H1 (cell line): ENCODE data around the gene BBS7. TPM values are rescaled to one million over a fixed set of nuclear protein-coding genes. Genes with fewer than 3 reads are reported as not detected.

Experiments used
- GABPA ChIP-seq: IDR thresholded peaks from 2 replicates; pipeline ENCODE4 v1.6.1; 2011; ENCODE audit warnings: mild to moderate bottlenecking, low read length, moderate library complexity, borderline replicate concordance; ENCODE audit not compliant: insufficient read depth
- POLR2A ChIP-seq, 2 experiments: IDR thresholded peaks; 1 replicate in 1 of 2; 2 replicates in 1 of 2; pipeline ENCODE4 v1.6.1; 2011; ENCODE audit warnings: low read depth in 2 of 2, low read length in 2 of 2, mild to moderate bottlenecking in 2 of 2; ENCODE audit errors: control extremely low read depth in 1 of 2
- polyA plus RNA-seq, 7 experiments: library from polyadenylated mRNA; depleted of rRNA in 3 of 7; stranded (reverse) in 5 of 7; unstranded in 2 of 7; fragments of >200 nt in 5 of 7; fragments of 200-250 nt in 2 of 7; gene quantifications; 1 replicate in 5 of 7; 2 replicates in 1 of 7; 4 replicates in 1 of 7; pipeline versions ENCODE4 v1.2.1 to v1.2.3, GENCODE V29; 2011 to 2013; ENCODE audit warnings: missing spikeins in 2 of 7, mixed read lengths in 2 of 7
- total RNA-seq: library from RNA; stranded (reverse); fragmentation: NEBNext Ultra II Directional; extraction: Animal tissue kit (Norgen Biotek cat#: 25700); gene quantifications from 2 replicates; pipeline ENCODE4 v1.2.1, GENCODE V29; 2021

The BBS7 gene
- total and polyA plus RNA-seq, 2 of the 8 experiments (the other 6 are each of a cell fraction or from before 2014, with no cell fraction given) = 16.6 to 21.5 TPM

DNA sequence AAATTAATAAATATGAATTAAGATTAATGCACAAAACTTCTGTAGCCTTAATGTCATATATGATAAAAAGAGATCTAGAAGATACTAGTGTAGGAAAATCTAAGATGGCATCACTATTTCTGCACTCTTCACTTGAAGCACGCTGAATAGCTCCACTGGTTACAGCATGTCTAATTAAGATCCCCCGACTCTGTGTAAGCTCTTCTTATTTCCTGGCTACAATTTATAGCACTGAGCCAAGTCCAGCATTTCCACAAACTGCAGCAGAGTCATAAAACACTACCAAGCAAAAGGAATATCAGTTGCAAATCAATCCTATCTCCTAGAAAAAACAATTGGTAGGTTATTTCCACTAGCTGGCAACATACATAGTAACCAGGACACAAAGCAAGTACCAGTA, 45.3 kb downstream of the BBS7 start (continued):
- TF ChIP-seq POLR2A (IDR thresholded peaks at IDR 0.05; ENCODE audit: control extremely low read depth in 1 of 2, low read depth in 2 of 2, low read length in 2 of 2) = no peak
- TF ChIP-seq GABPA = no peak
- TF ChIP-seq, all 59 proteins: peak for 0
